AG09309 (cell line): ENCODE results near the gene UGT1A8.
"Not testable (repeated sequence)": the region's sequence is repeated elsewhere in the genome, so short reads cannot be mapped to it uniquely, and the experiment has no call there.

Experiments used
- DNase-seq: peaks from one replicate; pipeline ENCODE4 v3.0.0-alpha.2; 2010; ENCODE audit warnings: low read depth
- H3K4me3 ChIP-seq: 2 replicates; pipeline ENCODE4 v1.5.1; 2011; ENCODE audit warnings: mild to moderate bottlenecking, low read depth, low read length, moderate library complexity; ENCODE audit not compliant: control insufficient read depth
- CTCF ChIP-seq: IDR thresholded peaks from 2 replicates; pipeline ENCODE4 v1.5.1; 2011; ENCODE audit warnings: mild to moderate bottlenecking, low read depth, low read length, inconsistent platforms; ENCODE audit not compliant: insufficient read depth, control insufficient read depth; ENCODE audit errors: missing control alignments

Gene UGT1A8

GRCh38 chr2:233605680-233606079 lies 11.8 kb upstream of the UGT1A8 start:
- no peak overlapping the region for H3K4me3 ChIP-seq
- DNase-seq = no peak
- TF ChIP-seq CTCF = no peak

- H3K4me3 ChIP-seq = no peak overlapping the region
- no peak for DNase-seq
- TF ChIP-seq CTCF = no peak
Measured at GRCh38 chr2:233611284-233611683, 6.1 kb upstream of the UGT1A8 start.

- no peak overlapping the region for H3K4me3 ChIP-seq
- no peak for DNase-seq
- TF ChIP-seq CTCF = no peak
Measured at GRCh38 chr2:233620204-233620603, 2.8 kb downstream of the UGT1A8 start.

GRCh38 chr2:233621863-233622262 lies 4.4 kb downstream of the UGT1A8 start:
- not testable (repeated sequence) for DNase-seq, H3K4me3 ChIP-seq

- no peak for TF ChIP-seq CTCF
- no peak for DNase-seq
Measured at GRCh38 chr2:233627331-233628025, 10.0 kb downstream of the UGT1A8 start.

GRCh38 chr2:233636306-233636705 lies 18.9 kb downstream of the UGT1A8 start, which contains the start of gene UGT1A10:
Gene UGT1A10, plus strand, starts transcription at chr2:233636448. Its CDS starts 75 bp downstream, at chr2:233636523.
- not testable (repeated sequence) for H3K4me3 ChIP-seq, DNase-seq

More at GRCh38 chr2:233627331-233628025, 10.0 kb downstream of the UGT1A8 start:
- H3K4me3 ChIP-seq = no peak overlapping the region

- no peak overlapping the region for H3K4me3 ChIP-seq
- TF ChIP-seq CTCF = no peak
- no peak for DNase-seq
Measured at GRCh38 chr2:233638836-233639235, 21.4 kb downstream of the UGT1A8 start.

- TF ChIP-seq CTCF = no peak
- DNase-seq = no peak
- H3K4me3 ChIP-seq = no peak overlapping the region
Measured at GRCh38 chr2:233639860-233640259, 22.4 kb downstream of the UGT1A8 start.
